ENCODE results near the gene DCXR. TPM values are rescaled to one million over a fixed set of nuclear protein-coding genes. Genes with fewer than 3 reads are reported as not detected.
A peak's percentile ranks its signal among the peaks of the same experiment; 100 is the strongest.

DCXR gene
- total and polyA plus RNA-seq, 10 of the 15 experiments (the other 5 are each of a cell fraction or from before 2014, with no cell fraction given), result 12.3 to 139 (median 88.9) TPM

DNA sequence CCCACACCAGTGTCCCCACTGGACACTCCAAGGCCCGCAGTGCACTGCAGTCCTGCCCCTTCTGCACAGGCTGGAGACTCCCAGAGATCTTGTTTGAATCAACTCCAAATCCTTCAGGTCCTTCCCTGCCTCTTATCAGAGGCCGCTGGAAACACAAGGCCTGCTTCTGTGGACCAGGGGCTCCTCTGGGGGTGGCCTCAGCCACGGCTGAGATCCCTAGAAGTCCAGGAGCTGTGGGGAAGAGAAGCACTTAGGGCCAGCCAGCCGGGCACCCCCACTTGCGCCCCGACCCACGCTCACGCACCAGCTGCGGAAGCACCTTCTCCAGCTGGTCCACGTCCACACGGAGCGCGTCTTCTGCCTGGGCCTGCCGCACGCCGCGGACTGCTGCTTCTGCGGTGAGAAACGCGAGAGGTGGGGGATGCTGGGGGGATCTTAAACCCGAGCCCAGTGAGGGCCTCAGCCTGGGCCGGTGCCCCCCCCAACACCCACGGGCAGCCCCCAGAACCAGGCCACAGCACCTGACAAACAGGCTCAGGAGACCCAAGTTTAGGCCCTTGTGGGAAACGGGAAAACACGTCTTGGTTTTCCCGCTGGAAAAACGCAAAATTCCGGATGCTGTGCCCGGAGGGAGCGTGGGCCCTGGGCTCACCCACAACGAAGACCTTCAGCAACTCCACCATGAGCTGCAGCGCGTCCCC is 18.4 kb downstream of the DCXR start:
- H3K4me2 ChIP-seq (ENCODE audit: control insufficient read depth, insufficient read depth), result no peak overlapping the region
- ChIA-PET POLR2A (interaction anchor here (1.0 kb wide), 1 partner anchor 19 kb away, joined by 3 read pairs; the partner anchor contains the start of gene DCXR), CTCF (interaction anchor here (1.0 to 5.0 kb wide), 13 partner anchors 9 to 169 kb away, joined by 3 to 89 read pairs (median 5); partner anchors contain the start of genes DCXR and NOTUM), RAD21 (ENCODE audit: unreplicated experiment) (interaction anchor here (0.5 to 4.4 kb wide), 7 partner anchors 11 to 87 kb away, joined by 3 to 68 read pairs (median 4); partner anchors contain the start of gene NOTUM), SMC1A (ENCODE audit: uncharacterized antibody, unreplicated experiment) (interaction anchor here (1.1 kb wide), 1 partner anchor 60 kb away, joined by 4 read pairs; no protein-coding TSS in a partner anchor)
- in situ Hi-C loops (cut with MboI) (no loop called here), intact Hi-C loops (cut with micrococcal nuclease; ENCODE audit: unreplicated experiment) (no loop called here)
- H3K27me3 ChIP-seq (replicated peaks in 1 of 2; ENCODE audit: control insufficient read depth in 2 of 2, insufficient read depth in 2 of 2, low read length in 1 of 2), result no peaks in the 10 kb centered on the region
- 82% methylated on average over 21 of the region's 33 CpGs for WGBS (ENCODE audit: insufficient coverage, insufficient replicate concordance, low lambda C conversion rate, missing lambda C conversion rate)
- FAIRE-seq (no peak), ATAC-seq (no peak), DNase-seq (ENCODE audit: low read depth, low spot score) (no peak)
- TF ChIP-seq, protein P1, sequence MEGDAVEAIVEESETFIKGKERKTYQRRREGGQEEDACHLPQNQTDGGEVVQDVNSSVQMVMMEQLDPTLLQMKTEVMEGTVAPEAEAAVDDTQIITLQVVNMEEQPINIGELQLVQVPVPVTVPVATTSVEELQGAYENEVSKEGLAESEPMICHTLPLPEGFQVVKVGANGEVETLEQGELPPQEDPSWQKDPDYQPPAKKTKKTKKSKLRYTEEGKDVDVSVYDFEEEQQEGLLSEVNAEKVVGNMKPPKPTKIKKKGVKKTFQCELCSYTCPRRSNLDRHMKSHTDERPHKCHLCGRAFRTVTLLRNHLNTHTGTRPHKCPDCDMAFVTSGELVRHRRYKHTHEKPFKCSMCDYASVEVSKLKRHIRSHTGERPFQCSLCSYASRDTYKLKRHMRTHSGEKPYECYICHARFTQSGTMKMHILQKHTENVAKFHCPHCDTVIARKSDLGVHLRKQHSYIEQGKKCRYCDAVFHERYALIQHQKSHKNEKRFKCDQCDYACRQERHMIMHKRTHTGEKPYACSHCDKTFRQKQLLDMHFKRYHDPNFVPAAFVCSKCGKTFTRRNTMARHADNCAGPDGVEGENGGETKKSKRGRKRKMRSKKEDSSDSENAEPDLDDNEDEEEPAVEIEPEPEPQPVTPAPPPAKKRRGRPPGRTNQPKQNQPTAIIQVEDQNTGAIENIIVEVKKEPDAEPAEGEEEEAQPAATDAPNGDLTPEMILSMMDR (IDR thresholded peaks at IDR 0.05 in 2 of 3, conservative IDR thresholded peaks at IDR 0.05 in 1 of 3; ENCODE audit: control insufficient read depth in 2 of 3, extremely low read depth in 1 of 3, insufficient read depth in 1 of 3, low read depth in 3 of 3, low read length in 3 of 3), result no peak
- no peak for TF ChIP-seq WRNIP1 (IDR thresholded peaks at IDR 0.05; ENCODE audit: borderline replicate concordance, low read depth, low read length)
- TF ChIP-seq POLR2A (IDR thresholded peaks at IDR 0.05; ENCODE audit: low read depth, low read length), result peak; percentile 72
- H3K79me2 ChIP-seq (ENCODE audit: control insufficient read depth, insufficient read depth, low read length), result peaks cover 26% of the 10 kb centered on the region
- no TSS peak for BruUV-seq (replicated peaks)
- no peak overlapping the region for H3K9ac ChIP-seq (ENCODE audit: control insufficient read depth, insufficient read depth, low read length)
- H3K9me3 ChIP-seq (replicated peaks; ENCODE audit: control insufficient read depth, insufficient read depth, low read length), result no peaks in the 10 kb centered on the region
- no peak overlapping the region for H3K27ac ChIP-seq (ENCODE audit: control insufficient read depth, insufficient read depth)
- H3K4me3 ChIP-seq, result no peak overlapping the region
- H3K36me3 ChIP-seq (ENCODE audit: control insufficient read depth in 2 of 2, insufficient read depth in 2 of 2, low read length in 1 of 2), result no peaks in the 10 kb centered on the region; a peak in 2 of 4 replicates
- H4K20me1 ChIP-seq (ENCODE audit: control insufficient read depth, insufficient read depth), result no peaks in the 10 kb centered on the region
- H3K4me1 ChIP-seq (ENCODE audit: control insufficient read depth, insufficient read depth, low read length), result peaks cover 9% of the 10 kb centered on the region
- H2AFZ ChIP-seq (ENCODE audit: control insufficient read depth, low read depth, low read length), result no peak overlapping the region
